ENCODE results near the gene DUSP19. TPM values are rescaled to one million over a fixed set of nuclear protein-coding genes. Genes with fewer than 3 reads are reported as not detected.

Gene DUSP19
- total and polyA plus RNA-seq, 10 of the 15 experiments (the other 5 are each of a cell fraction or from before 2014, with no cell fraction given), result 0.16 to 1.7 (median 0.57) TPM

DNA sequence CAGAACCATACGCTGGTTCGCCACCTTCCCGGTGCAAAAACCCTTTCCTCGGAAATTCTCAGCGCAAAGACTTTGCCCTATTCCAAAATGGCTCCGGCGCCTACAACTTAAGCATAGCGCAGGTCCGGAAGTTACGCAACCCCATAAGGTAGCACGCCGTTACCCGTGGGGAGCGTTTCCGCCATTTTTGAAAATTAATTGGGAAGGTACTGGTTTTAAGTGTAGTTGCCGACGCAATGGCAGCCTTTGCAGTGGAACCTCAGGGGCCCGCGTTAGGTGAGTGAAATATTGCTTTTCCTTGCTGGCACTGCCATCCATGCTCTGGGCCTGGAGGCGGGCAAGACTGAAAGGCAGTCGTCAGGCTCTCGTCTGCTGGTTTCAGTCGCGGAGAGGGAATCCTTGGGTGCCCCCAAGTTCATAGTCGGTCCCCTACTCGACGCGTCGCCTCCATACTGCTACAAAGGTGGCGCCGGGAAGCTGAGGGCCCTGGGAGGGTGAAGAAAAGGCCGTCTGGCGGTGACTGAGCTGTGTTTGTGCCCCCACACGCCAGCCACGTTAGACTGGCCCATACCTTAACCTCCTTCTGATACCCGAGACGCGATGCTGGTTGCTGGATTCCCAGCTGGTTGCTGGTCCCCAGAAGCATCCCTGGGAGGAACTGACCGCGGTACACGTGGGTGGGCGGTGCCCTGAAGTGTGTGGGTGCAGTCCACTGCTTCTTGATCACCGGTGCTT, 45.8 kb downstream of the DUSP19 start, which contains the start of gene NUP35 (continued):
- TF ChIP-seq, protein P1, sequence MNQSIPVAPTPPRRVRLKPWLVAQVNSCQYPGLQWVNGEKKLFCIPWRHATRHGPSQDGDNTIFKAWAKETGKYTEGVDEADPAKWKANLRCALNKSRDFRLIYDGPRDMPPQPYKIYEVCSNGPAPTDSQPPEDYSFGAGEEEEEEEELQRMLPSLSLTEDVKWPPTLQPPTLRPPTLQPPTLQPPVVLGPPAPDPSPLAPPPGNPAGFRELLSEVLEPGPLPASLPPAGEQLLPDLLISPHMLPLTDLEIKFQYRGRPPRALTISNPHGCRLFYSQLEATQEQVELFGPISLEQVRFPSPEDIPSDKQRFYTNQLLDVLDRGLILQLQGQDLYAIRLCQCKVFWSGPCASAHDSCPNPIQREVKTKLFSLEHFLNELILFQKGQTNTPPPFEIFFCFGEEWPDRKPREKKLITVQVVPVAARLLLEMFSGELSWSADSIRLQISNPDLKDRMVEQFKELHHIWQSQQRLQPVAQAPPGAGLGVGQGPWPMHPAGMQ (IDR thresholded peaks at IDR 0.05; ENCODE audit: borderline replicate concordance), result no peak
- TF ChIP-seq, protein P2, sequence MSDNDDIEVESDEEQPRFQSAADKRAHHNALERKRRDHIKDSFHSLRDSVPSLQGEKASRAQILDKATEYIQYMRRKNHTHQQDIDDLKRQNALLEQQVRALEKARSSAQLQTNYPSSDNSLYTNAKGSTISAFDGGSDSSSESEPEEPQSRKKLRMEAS (IDR thresholded peaks at IDR 0.05; ENCODE audit: low read depth, low read length), result peak; percentile 80
- TF ChIP-seq CBFB (IDR thresholded peaks at IDR 0.05; ENCODE audit: low read depth) (peak; percentile 66; the same call in 1 of the 2 replicates), RELB (IDR thresholded peaks at IDR 0.05; ENCODE audit: low read depth) (peak; percentile 62; the same call in 1 of the 2 replicates), EP300 (IDR thresholded peaks at IDR 0.05; ENCODE audit: borderline replicate concordance in 1 of 2, control insufficient read depth in 1 of 2, low read depth in 2 of 2, low read length in 2 of 2) (no peak), SMAD5 (IDR thresholded peaks at IDR 0.05; ENCODE audit: low read depth) (peak; percentile 38; the same call in 1 of the 2 replicates), BCL11A (IDR thresholded peaks at IDR 0.05; ENCODE audit: low read depth, low read length) (no peak), CHD2 (IDR thresholded peaks at IDR 0.05; ENCODE audit: borderline replicate concordance, low read depth, low read length) (peak; percentile 40; the same call in 1 of the 2 replicates), PKNOX1 (IDR thresholded peaks at IDR 0.05) (no peak), ZNF217 (IDR thresholded peaks at IDR 0.05) (no peak), IKZF1 (conservative IDR thresholded peaks at IDR 0.05) (peak; percentile 84), IRF3 (IDR thresholded peaks at IDR 0.05) (peak; percentile 1; the same call in 1 of the 2 replicates), ELK1 (IDR thresholded peaks at IDR 0.05; ENCODE audit: low read depth, low read length) (peak; percentile 98), POLR2A (IDR thresholded peaks at IDR 0.05; ENCODE audit: low read depth, low read length) (peak; percentile 75), ZNF687 (IDR thresholded peaks at IDR 0.05) (peak; percentile 52; the same call in 1 of the 2 replicates), CHD4 (IDR thresholded peaks at IDR 0.05) (no peak)
- TF ChIP-seq, protein P3, sequence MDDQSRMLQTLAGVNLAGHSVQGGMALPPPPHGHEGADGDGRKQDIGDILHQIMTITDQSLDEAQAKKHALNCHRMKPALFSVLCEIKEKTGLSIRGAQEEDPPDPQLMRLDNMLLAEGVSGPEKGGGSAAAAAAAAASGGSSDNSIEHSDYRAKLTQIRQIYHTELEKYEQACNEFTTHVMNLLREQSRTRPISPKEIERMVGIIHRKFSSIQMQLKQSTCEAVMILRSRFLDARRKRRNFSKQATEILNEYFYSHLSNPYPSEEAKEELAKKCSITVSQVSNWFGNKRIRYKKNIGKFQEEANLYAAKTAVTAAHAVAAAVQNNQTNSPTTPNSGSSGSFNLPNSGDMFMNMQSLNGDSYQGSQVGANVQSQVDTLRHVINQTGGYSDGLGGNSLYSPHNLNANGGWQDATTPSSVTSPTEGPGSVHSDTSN (IDR thresholded peaks at IDR 0.05; ENCODE audit: insufficient replicate concordance, low read depth, low read length), result no peak
